Ramos (cell line): ENCODE data around the gene HMGCR.

Experiments
- in situ Hi-C: fragments of 300-500 bp; cut with MboI; formaldehyde crosslinking; loops from one replicate; pipeline ENCODE4 v1.14.3; 2022; ENCODE audit warnings: low sequenced_read_pairs; ENCODE audit not compliant: unreplicated experiment

HMGCR gene

GRCh38 chr5:75374394-75374814, 37.4 kb downstream of the HMGCR start:
- in situ Hi-C loops: no loop called here

GRCh38 chr5:75375414-75375813, 38.4 kb downstream of the HMGCR start:
- in situ Hi-C loops: no loop called here

- in situ Hi-C loops: no loop called here
Observed at GRCh38 chr5:75380099-75380498, 43.1 kb downstream of the HMGCR start.

- in situ Hi-C loops: no loop called here
Observed at GRCh38 chr5:75381456-75381855, 44.4 kb downstream of the HMGCR start.

- in situ Hi-C loops: no loop called here
Observed at GRCh38 chr5:75384218-75384617, 47.2 kb downstream of the HMGCR start.

- in situ Hi-C loops: no loop called here
Observed at GRCh38 chr5:75387806-75388205, 50.8 kb downstream of the HMGCR start.

- in situ Hi-C loops: no loop called here
Observed at GRCh38 chr5:75389430-75389829, 52.4 kb downstream of the HMGCR start.

- in situ Hi-C loops: no loop called here
Observed at GRCh38 chr5:75395277-75395676, 58.3 kb downstream of the HMGCR start.

GRCh38 chr5:75405296-75405695, 68.3 kb downstream of the HMGCR start:
- in situ Hi-C loops: no loop called here
